ENCODE results near the gene CLEC4M. TPM values are rescaled to one million over a fixed set of nuclear protein-coding genes. Genes with fewer than 3 reads are reported as not detected.

The CLEC4M gene
- total and polyA plus RNA-seq, 5 experiments from 2014 or later, result not detected

Other genes with a start within 250 kb of the CLEC4M start
- 10 to 100 TPM; 10.2 to 10.8 TPM for gene ZNF358, start 247.1 kb upstream of the CLEC4M start, total RNA-seq
- 1 to 10 TPM in 2 of 3 donors, under 1 TPM in 1; 0.71 to 2.5 (median 1.7) TPM for gene ZNF358, start 247.1 kb upstream of the CLEC4M start, polyA plus RNA-seq
- gene MCOLN1, start 240.6 kb upstream of the CLEC4M start, total RNA-seq, result 10 to 100 TPM; 13.7 TPM
- gene MCOLN1, start 240.6 kb upstream of the CLEC4M start, polyA plus RNA-seq, result 10 to 100 TPM in 1 of 3 donors, 1 to 10 TPM in 2; 6.5 to 10.1 (median 6.6) TPM
- 100 to 1,000 TPM; 114 to 116 TPM for gene PNPLA6, start 227.5 kb upstream of the CLEC4M start, total RNA-seq
- 10 to 100 TPM in 1 of 3 donors, 1 to 10 TPM in 2; 5.9 to 10.2 (median 7.0) TPM for gene PNPLA6, start 227.5 kb upstream of the CLEC4M start, polyA plus RNA-seq
- gene CAMSAP3, start 167.4 kb upstream of the CLEC4M start, total RNA-seq, result 1 to 10 TPM in 1 of 2 experiments, under 1 TPM in 1; 0.99 to 2.2 TPM
- gene CAMSAP3, start 167.4 kb upstream of the CLEC4M start, polyA plus RNA-seq, result under 1 TPM in 2 of 3 donors, not detected in 1; 0.20 to 0.58 TPM
- 10 to 100 TPM; 70.2 to 71.0 TPM for gene XAB2, start 133.7 kb upstream of the CLEC4M start, total RNA-seq
- gene XAB2, start 133.7 kb upstream of the CLEC4M start, polyA plus RNA-seq, result 10 to 100 TPM in 1 of 3 donors, 1 to 10 TPM in 2; 6.6 to 17.6 (median 9.9) TPM
- gene PET100, start 133.4 kb upstream of the CLEC4M start, total RNA-seq, result 100 to 1,000 TPM; 124 to 128 TPM
- gene PET100, start 133.4 kb upstream of the CLEC4M start, polyA plus RNA-seq, result 100 to 1,000 TPM; 190 to 299 (median 289) TPM
- 1 to 10 TPM; 5.2 to 8.4 TPM for gene PCP2, start 129.5 kb upstream of the CLEC4M start, total RNA-seq
- gene PCP2, start 129.5 kb upstream of the CLEC4M start, polyA plus RNA-seq, result under 1 TPM in 1 of 3 donors, not detected in 2; 0.76 TPM
- 100 to 1,000 TPM; 165 to 184 TPM for gene STXBP2, start 126.1 kb upstream of the CLEC4M start, total RNA-seq
- gene STXBP2, start 126.1 kb upstream of the CLEC4M start, polyA plus RNA-seq, result 10 to 100 TPM; 50.4 to 63.2 (median 54.9) TPM
- gene RETN, start 94.2 kb upstream of the CLEC4M start, total RNA-seq, result not detected
- 10 to 100 TPM in 1 of 3 donors, 1 to 10 TPM in 2; 6.5 to 12.8 (median 8.7) TPM for gene RETN, start 94.2 kb upstream of the CLEC4M start, polyA plus RNA-seq
- gene MCEMP1, start 86.2 kb upstream of the CLEC4M start, total RNA-seq, result not detected
- gene MCEMP1, start 86.2 kb upstream of the CLEC4M start, polyA plus RNA-seq, result under 1 TPM in 1 of 3 donors, not detected in 2; 0.12 TPM
- gene TRAPPC5, start 82.4 kb upstream of the CLEC4M start, total RNA-seq, result 10 to 100 TPM; 66.5 to 71.8 TPM
- gene TRAPPC5, start 82.4 kb upstream of the CLEC4M start, polyA plus RNA-seq, result 100 to 1,000 TPM; 154 to 208 (median 170) TPM
- gene FCER2, start 61.1 kb upstream of the CLEC4M start, total RNA-seq, result 1 to 10 TPM; 1.7 to 2.3 TPM
- gene FCER2, start 61.1 kb upstream of the CLEC4M start, polyA plus RNA-seq, result under 1 TPM in 2 of 3 donors, not detected in 1; 0.23 to 0.38 TPM
- not detected for gene CLEC4G, start 31.1 kb upstream of the CLEC4M start, total RNA-seq
- not detected for gene CLEC4G, start 31.1 kb upstream of the CLEC4M start, polyA plus RNA-seq
- under 1 TPM; 0.11 to 0.26 TPM for gene CD209, start 15.7 kb upstream of the CLEC4M start, total RNA-seq
- not detected for gene CD209, start 15.7 kb upstream of the CLEC4M start, polyA plus RNA-seq
- 10 to 100 TPM; 10.5 to 11.5 TPM for gene EVI5L, start 67.0 kb downstream of the CLEC4M start, total RNA-seq
- 1 to 10 TPM; 1.1 to 2.7 (median 1.7) TPM for gene EVI5L, start 67.0 kb downstream of the CLEC4M start, polyA plus RNA-seq
- under 1 TPM; 0.11 to 0.21 TPM for gene PRR36, start 111.1 kb downstream of the CLEC4M start, total RNA-seq
- under 1 TPM; 0.03 to 0.18 (median 0.13) TPM for gene PRR36, start 111.1 kb downstream of the CLEC4M start, polyA plus RNA-seq
- gene LRRC8E, start 125.3 kb downstream of the CLEC4M start, total RNA-seq, result not detected
- not detected for gene LRRC8E, start 125.3 kb downstream of the CLEC4M start, polyA plus RNA-seq
- gene MAP2K7, start 140.6 kb downstream of the CLEC4M start, total RNA-seq, result 10 to 100 TPM; 85.7 to 86.9 TPM
- 1 to 10 TPM; 1.8 to 5.1 (median 2.3) TPM for gene MAP2K7, start 140.6 kb downstream of the CLEC4M start, polyA plus RNA-seq
- under 1 TPM; 0.41 to 0.57 TPM for gene TGFBR3L, start 151.6 kb downstream of the CLEC4M start, total RNA-seq
- gene TGFBR3L, start 151.6 kb downstream of the CLEC4M start, polyA plus RNA-seq, result under 1 TPM in 1 of 3 donors, not detected in 2; 0.60 TPM
- gene SNAPC2, start 157.1 kb downstream of the CLEC4M start, total RNA-seq, result 10 to 100 TPM; 14.3 to 14.8 TPM
- gene SNAPC2, start 157.1 kb downstream of the CLEC4M start, polyA plus RNA-seq, result 10 to 100 TPM; 11.4 to 19.9 (median 12.8) TPM
- not detected for gene CTXN1, start 162.9 kb downstream of the CLEC4M start, total RNA-seq
- gene CTXN1, start 162.9 kb downstream of the CLEC4M start, polyA plus RNA-seq, result not detected
- 10 to 100 TPM; 83.1 to 86.9 TPM for gene TIMM44, start 180.4 kb downstream of the CLEC4M start, total RNA-seq
- gene TIMM44, start 180.4 kb downstream of the CLEC4M start, polyA plus RNA-seq, result 10 to 100 TPM in 2 of 3 donors, 1 to 10 TPM in 1; 9.9 to 19.7 (median 15.3) TPM
- gene ELAVL1, start 242.4 kb downstream of the CLEC4M start, total RNA-seq, result 10 to 100 TPM; 55.1 to 55.8 TPM
- gene ELAVL1, start 242.4 kb downstream of the CLEC4M start, polyA plus RNA-seq, result 10 to 100 TPM; 41.5 to 55.5 (median 45.5) TPM